Lung microvascular endothelial cell (primary cell): Measurements from ENCODE around the gene SMIM5. TPM values are rescaled to one million over a fixed set of nuclear protein-coding genes. Genes with fewer than 3 reads are reported as not detected.
"Not testable (repeated sequence)": the region's sequence is repeated elsewhere in the genome, so short reads cannot be mapped to it uniquely, and the experiment has no call there.

Experiments used
- DNase-seq, 2 donors: peaks; one replicate each; pipeline versions ENCODE4 v3.0.0 to v3.0.0-alpha.2; 2010; ENCODE audit warnings: low read depth in 2 of 2
- total RNA-seq: library from RNA; depleted of rRNA; stranded (reverse); fragments of >200 nt; gene quantifications from 2 replicates; pipeline ENCODE4 v1.2.1, GENCODE V29; 2014

The SMIM5 gene
- total RNA-seq, 1 donor from 2014 or later = not detected

DNA sequence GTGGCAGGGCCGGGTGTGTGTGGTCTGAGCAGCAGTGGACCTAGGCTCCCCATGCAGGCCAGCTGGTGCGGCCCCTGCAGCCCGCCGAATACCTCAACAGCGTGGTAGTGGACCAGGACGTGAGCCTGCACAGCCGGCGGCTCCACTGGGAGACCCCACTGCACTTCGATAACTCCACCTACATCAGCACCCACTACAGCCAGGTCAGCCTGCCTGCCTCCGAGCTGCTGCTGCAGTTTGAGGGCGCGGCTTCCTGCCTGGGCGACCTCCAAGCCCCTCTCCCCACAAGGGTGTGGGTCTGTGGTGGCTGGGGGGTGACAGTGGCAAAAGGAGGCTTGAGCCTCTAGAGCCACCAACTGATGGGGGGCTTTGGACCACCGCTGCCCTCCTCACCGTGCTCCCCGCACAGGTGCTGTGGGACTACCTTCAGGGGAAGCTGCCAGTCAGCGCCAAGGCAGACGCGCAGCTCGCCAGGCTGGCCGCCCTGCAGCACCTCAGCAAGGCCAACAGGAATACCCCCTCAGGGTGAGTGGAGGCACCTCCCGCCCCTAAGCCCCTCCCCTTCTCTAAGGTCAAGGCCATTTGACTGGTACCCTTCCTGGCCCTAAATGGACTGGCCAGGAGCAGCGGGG, 8.4 kb upstream of the SMIM5 start:
- no peak for DNase-seq

- DNase-seq = peak; percentile 36 to 50
These were observed 7.3 kb upstream of the SMIM5 start for GRCh38 chr17:75625813-75626486.

GRCh38 chr17:75626496-75627038, 6.7 kb upstream of the SMIM5 start:
- no peak for DNase-seq

- no peak for DNase-seq
These were observed 6.1 kb upstream of the SMIM5 start for GRCh38 chr17:75627094-75627493.

- no peak for DNase-seq
These were observed 4.8 kb upstream of the SMIM5 start for GRCh38 chr17:75628425-75628824.

DNA sequence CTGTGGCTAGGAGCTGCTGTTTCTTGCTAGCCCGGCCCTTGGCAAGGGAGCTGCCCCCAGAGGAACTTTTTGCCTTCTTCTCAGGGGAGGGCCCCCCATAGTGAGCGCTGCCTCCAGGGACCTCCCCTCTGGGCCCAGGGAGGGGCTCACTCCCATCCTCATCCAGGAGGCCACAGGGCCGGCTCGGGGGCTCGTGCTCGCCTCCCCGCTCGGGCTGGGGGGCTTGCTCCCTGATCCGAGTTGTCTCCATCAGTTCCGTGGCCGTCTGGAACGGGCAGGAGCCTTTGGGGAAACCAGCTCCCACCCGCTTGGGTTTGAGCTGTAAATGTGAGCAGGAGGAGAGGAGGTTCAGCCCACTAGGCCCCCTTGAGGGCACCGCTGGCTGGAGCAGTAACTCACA, 4.1 kb upstream of the SMIM5 start:
- DNase-seq = no peak

DNA sequence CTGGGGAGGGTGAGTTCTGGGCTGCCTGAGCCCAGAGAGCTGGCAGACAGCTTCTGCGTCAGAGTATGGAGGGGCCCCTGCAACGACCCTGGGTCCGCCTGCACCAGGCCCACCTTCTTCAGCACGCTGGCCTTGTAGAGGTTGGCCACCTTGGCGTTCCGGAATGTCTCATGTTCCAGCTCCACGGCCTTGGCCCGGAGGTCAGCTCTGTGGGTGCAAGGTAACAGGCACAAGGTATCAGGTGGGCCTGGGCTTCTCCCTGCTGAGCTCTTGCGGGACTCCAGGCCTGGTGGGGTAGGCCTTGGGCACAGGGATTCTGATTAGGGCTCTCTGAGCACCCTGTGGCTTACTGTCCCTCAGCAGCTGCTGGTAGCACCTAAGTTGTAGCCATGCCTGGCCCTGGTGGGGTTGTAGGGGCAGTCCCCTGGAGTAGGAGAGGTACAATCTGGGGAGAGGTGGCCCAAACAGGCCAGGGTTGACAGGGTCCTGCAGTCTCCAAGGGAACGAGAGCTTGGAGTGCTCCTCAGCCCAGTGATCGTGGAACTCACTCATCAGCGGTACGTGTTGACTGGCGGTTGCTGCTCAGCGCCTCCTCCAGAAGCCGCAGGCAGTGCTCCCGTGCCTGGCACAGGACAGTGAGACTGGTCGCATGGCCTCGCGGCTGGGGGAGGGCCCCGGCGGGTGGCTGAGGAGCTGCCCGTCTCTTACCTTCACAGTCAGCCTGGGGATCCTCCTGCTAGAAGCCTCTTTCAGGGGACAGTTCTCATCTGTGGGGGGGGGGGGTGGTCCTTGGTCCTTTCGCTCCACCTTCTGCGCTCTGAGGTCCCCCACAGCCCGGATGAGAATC, 2.9 kb upstream of the SMIM5 start:
- DNase-seq = no peak

DNA sequence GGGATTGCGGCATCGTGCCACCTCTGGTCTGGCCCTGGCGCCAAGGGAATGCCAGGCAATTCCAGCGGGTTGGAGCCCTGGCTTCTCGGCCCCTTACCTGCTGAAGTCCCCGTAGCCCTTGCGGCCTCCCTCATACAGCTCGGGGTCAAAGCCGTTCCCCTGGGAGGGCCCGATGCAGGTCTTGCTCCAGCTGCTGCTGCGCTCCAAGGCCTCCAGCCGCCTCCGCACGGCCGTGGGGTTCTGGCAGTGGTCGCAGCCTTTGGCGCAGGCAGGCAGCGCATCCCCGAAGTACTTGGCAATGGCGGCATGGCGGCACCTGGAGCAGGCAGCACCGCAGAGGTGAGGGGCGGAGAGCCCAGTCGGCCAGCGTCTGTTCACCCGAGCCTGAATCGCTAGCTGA, 1.9 kb upstream of the SMIM5 start:
- no peak for DNase-seq

DNA sequence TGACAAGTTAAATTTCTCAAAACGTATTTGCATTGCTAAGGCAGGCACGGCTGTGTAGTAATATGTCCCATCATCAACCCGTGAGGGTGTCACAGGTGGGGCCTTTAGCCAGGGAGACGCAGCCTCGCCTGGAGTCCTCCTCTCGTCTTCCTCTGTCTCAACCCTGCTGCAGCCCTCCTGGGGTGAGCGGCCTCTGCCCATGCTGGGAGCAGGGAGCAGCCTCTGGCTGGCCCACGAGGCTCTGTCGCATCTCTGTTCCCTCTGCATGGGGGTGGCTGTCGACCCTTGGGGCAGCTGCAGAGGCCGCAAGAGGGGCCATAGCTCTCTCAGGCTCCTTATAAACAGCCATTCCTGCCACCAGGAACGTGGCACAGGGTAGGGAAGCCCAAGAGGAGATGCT, 806 bp upstream of the SMIM5 start:
- no peak for DNase-seq

GRCh38 chr17:75633486-75634375, 497 bp downstream of the SMIM5 start:
- DNase-seq = peak; percentile 87 to 88

DNA sequence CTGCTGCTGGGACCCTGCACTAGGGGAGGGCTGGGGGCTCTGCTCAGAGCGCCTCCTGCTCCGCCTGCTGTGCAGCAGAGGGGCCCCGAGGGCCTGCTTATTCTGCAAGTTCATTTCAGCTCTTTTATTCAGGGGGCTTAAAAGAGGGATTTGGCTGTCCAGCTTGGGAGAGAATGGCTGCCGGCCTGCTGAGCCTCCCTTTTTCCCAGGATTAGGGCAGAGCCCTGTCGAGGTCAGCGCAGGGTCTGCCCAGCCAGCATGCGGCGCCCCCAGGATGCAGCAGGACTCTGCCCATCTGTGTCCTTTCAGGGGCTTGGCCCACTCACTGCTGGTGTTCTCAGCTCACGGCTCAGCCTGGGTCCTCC, 1.1 kb downstream of the SMIM5 start:
- no peak for DNase-seq

- DNase-seq = no peak
These were observed 1.7 kb downstream of the SMIM5 start for GRCh38 chr17:75634754-75635609.

- no peak for DNase-seq
These were observed 2.5 kb downstream of the SMIM5 start for GRCh38 chr17:75635610-75636202.

DNA sequence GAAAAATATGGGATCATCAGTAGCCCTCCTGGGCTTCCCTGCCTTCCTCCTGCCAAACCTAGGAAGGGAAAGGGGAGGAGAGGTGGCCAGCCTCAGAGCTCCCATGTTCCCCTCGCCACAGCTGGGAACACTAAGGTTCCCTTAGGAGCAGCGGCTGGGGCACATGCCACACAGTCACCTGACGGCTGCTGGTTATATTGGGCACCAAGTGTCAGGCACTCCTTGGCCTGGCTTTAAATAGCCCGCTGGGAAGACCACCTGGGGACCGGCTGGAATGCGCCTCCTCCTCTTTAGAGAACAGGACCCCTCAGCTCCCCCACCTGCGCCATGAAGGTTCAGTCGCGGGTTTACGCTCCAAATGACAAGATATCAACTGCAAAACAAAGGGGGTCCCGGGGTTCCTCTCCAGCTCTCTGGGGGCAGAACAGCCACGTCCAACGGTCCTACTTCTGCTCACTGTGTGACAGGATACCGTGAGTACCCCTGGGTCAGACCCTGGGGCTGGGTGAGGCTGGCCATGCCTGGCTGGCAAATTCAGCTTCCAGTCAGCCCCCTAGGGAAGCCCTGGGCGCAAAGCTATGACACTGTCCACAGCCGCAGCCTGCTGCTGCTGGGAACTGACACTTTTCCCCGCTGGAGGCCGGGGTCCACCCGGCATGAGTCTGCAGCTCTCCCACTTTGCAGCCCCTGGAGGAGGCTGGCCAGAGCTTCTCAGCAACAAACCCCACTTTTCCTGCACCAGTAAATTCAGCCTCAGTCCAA, 3.3 kb downstream of the SMIM5 start:
- no peak for DNase-seq

- no peak for DNase-seq
These were observed 3.9 kb downstream of the SMIM5 start for GRCh38 chr17:75637143-75637538.

DNA sequence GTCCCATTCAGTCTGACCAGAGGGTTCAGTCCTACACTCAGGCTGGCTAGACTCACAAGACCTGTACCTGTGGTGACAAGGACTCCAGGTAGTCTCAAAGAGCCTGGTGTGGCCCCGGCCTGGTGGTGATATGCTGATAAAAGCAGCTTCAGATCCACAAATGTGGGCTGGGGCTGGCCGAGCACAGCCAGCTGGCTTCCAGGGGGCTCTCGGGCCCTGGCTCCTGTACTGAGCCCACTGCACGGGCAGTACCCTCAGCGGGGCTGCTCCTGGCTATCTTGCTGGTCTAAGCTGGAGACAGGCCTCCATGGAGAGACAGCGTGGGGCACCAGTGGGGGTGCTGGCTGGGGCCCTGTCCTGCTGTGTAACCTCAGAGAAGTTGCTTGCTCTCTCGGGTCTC, 4.3 kb downstream of the SMIM5 start:
- DNase-seq = no peak

DNA sequence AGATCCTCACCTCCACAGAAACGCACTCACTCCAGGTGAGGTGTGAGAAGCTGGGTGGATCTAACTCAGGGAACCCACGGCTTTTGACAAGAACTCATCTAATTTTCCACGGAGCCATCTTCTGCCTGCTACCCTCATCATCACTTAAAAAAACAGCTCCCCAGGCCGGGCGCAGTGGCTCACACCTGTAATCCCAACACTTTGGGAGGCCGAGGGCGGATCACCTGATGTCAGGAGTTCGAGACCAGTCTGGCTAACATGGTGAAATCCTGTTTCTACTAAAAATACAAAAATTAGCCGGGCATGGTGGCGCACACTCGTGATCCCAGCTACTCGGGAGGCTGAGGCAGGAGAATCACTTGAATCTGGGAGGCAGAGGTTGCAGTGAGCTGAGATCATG, 4.8 kb downstream of the SMIM5 start:
- not testable (repeated sequence) for DNase-seq

DNA sequence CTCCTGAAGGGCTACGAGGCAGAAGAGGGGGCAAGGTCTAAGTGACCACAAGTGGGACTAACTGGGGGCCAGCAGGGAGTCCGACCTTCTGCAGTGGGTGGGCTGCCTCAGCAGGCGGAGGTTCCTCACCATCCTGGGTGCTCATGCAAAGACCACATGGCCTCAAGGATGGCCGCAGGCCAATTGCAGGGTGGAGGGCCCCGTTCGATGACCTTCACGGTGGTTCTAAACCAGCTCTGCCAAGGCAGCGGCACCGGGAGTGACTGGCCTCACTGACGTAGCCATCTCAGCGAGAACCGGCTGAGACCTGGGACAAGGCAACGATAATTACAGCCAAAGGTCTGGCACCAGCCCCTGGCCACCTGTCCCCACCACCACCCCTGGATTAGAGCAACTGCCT, 5.7 kb downstream of the SMIM5 start:
- no peak for DNase-seq

- no peak for DNase-seq
These were observed 6.1 kb downstream of the SMIM5 start for GRCh38 chr17:75639327-75639726.
